ENCODE data around the gene PROZ. TPM values are rescaled to one million over a fixed set of nuclear protein-coding genes. Genes with fewer than 3 reads are reported as not detected.

Gene PROZ
- total RNA-seq, 1 donor from 2014 or later, result not detected

- no peak for ATAC-seq
- no peak for DNase-seq (ENCODE audit: low spot score)
- intact Hi-C loops (cut with DNase I), result no loop called here
Measured at GRCh38 chr13:113169277-113170272, 11.1 kb downstream of the PROZ start.

GRCh38 chr13:113170511-113170910, 12.1 kb downstream of the PROZ start:
- intact Hi-C loops (cut with DNase I), result no loop called here
- DNase-seq (ENCODE audit: low spot score), result no peak
- ATAC-seq, result no peak

GRCh38 chr13:113171250-113172125, 13.0 kb downstream of the PROZ start:
- intact Hi-C loops (cut with DNase I), result no loop called here
- no peak for ATAC-seq
- DNase-seq (ENCODE audit: low spot score), result no peak

GRCh38 chr13:113172419-113172926, 14.0 kb downstream of the PROZ start:
- ATAC-seq (no peak), DNase-seq (ENCODE audit: low spot score) (no peak)
- intact Hi-C loops (cut with DNase I), result no loop called here

- intact Hi-C loops (cut with DNase I), result no loop called here
- ATAC-seq (no peak), DNase-seq (ENCODE audit: low spot score) (no peak)
Measured at GRCh38 chr13:113176280-113176679, 17.8 kb downstream of the PROZ start.

- intact Hi-C loops (cut with DNase I), result no loop called here
- DNase-seq (ENCODE audit: low spot score), result no peak
- no peak for ATAC-seq
Measured at GRCh38 chr13:113176822-113177221, 18.4 kb downstream of the PROZ start.

- DNase-seq (ENCODE audit: low spot score) (no peak), ATAC-seq (no peak)
- intact Hi-C loops (cut with DNase I), result no loop called here
Measured at GRCh38 chr13:113178070-113178895, 19.8 kb downstream of the PROZ start.

- ATAC-seq (no peak), DNase-seq (ENCODE audit: low spot score) (no peak)
- intact Hi-C loops (cut with DNase I), result no loop called here
Measured at GRCh38 chr13:113178896-113179167, 20.4 kb downstream of the PROZ start.

GRCh38 chr13:113179374-113180230, 21.2 kb downstream of the PROZ start:
- DNase-seq (ENCODE audit: low spot score) (no peak), ATAC-seq (no peak)
- intact Hi-C loops (cut with DNase I), result no loop called here

- DNase-seq (ENCODE audit: low spot score) (no peak), ATAC-seq (no peak)
- intact Hi-C loops (cut with DNase I), result no loop called here
Measured at GRCh38 chr13:113182046-113182445, 23.6 kb downstream of the PROZ start.

- DNase-seq (ENCODE audit: low spot score), result no peak
- intact Hi-C loops (cut with DNase I), result no loop called here
- ATAC-seq, result no peak
Measured at GRCh38 chr13:113183450-113184129, 25.1 kb downstream of the PROZ start.

- ATAC-seq (no peak), DNase-seq (ENCODE audit: low spot score) (no peak)
- intact Hi-C loops (cut with DNase I), result no loop called here
Measured at GRCh38 chr13:113184568-113185440, 26.4 kb downstream of the PROZ start.

- no peak for ATAC-seq
- no peak for DNase-seq (ENCODE audit: low spot score)
- intact Hi-C loops (cut with DNase I), result no loop called here
Measured at GRCh38 chr13:113186061-113186900, 27.8 kb downstream of the PROZ start.

GRCh38 chr13:113187263-113187669, 28.8 kb downstream of the PROZ start:
- peak; percentile 73 for DNase-seq (ENCODE audit: low spot score)
- intact Hi-C loops (cut with DNase I), result no loop called here
- peak; percentile 86 for ATAC-seq

- intact Hi-C loops (cut with DNase I), result no loop called here
- no peak for DNase-seq (ENCODE audit: low spot score)
- ATAC-seq, result no peak
Measured at GRCh38 chr13:113187883-113188665, 29.6 kb downstream of the PROZ start.
